ENCODE measurements around the gene C2orf92.

C2orf92 gene

DNA sequence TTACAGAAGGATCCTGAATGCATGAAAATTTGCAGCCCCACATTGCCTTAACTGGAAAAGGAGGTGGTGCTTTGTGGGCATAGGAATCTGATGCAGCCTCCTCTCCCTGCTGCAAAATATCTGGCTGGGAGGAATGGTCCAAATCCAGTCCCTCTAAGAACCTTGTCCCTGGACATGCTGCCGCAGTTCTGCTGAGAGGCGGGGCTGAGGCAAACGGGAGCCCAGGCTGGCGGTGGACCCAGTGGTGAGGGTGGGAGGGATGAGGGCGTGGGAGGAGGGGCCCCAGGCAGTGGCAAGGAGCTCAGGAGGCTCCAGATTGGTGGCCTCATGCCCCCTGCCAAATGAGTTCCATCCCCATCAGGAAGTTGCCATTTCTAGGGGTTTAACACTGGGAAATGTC is 80.1 kb downstream of the C2orf92 start:
- no peak for DNase-seq

DNA sequence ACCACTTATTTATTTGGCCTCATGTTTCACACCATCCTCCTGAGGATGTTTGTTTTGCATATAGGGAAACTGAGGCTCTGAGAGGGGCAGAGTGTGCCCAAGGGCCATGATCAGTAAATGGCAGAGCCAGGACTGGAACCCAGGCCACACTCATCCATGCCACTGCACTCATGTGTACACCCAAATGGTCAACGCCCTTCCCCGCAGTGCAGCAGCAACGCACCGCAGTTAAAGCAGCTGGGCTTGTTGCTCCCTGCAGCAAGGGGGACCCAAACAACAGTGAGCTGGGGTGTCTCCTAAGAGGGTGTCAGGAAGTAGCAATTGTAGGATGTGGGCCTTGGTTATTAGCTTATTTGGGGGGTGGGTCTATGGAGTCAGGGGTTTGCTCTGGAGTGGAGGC is 80.5 kb downstream of the C2orf92 start:
- no peak for DNase-seq

GRCh38 chr2:97751752-97752151 is 82.2 kb downstream of the C2orf92 start:
- DNase-seq: peak; percentile 21

All from fibroblast of upper back skin (primary cell).